HL-60 (cell line): Measurements from ENCODE around the gene CTNNA2.

Source experiments
- DNase-seq, 2 experiments: peaks; one replicate each; pipeline ENCODE4 v3.0.0-alpha.2; 2010 to 2020; ENCODE audit warnings: low read depth in 1 of 2, low spot score in 1 of 2
- H3K27ac ChIP-seq: fragments of 250-450 bp; sonication (Bioruptor Pico); replicated peaks from 2 replicates; pipeline ENCODE4 v1.5.1; 2020; ENCODE audit warnings: mild to moderate bottlenecking, moderate library complexity
- H3K27me3 ChIP-seq: fragments of 250-450 bp; sonication (Bioruptor Pico); 2 replicates; pipeline ENCODE4 v1.5.1; 2021; ENCODE audit warnings: mild to moderate bottlenecking, moderate library complexity; ENCODE audit not compliant: insufficient read depth, poor library complexity, severe bottlenecking
- H3K4me3 ChIP-seq: replicated peaks from 2 replicates; pipeline ENCODE4 v1.5.1; 2011; ENCODE audit warnings: mild to moderate bottlenecking, control low read depth, low read length; ENCODE audit not compliant: insufficient read depth
- CTCF ChIP-seq: IDR thresholded peaks from one replicate; pipeline ENCODE4 v1.5.1; 2011; ENCODE audit warnings: low read length, control low read depth, inconsistent platforms; ENCODE audit not compliant: insufficient read depth
- GABPA ChIP-seq: IDR thresholded peaks from 2 replicates; pipeline ENCODE4 v1.6.1; 2012; ENCODE audit warnings: low read depth
- POLR2AphosphoS5 ChIP-seq: IDR thresholded peaks from 2 replicates; pipeline ENCODE4 v1.6.1; 2012; ENCODE audit warnings: low read depth
- REST ChIP-seq: IDR thresholded peaks from 2 replicates; pipeline ENCODE4 v1.6.1; 2012; ENCODE audit warnings: low read depth; ENCODE audit not compliant: insufficient replicate concordance
- SPI1 ChIP-seq: IDR thresholded peaks from 2 replicates; pipeline ENCODE4 v1.6.1; 2012; ENCODE audit warnings: low read depth, mild to moderate bottlenecking, borderline replicate concordance

CTNNA2 gene

GRCh38 chr2:79906139-79906890 lies 393.5 kb downstream of the CTNNA2 start:
- no peak for DNase-seq
- H3K27me3 ChIP-seq, result no peaks in the 10 kb centered on the region
- TF ChIP-seq SPI1 (no peak), GABPA (no peak), REST (no peak), CTCF (no peak), POLR2AphosphoS5 (no peak)
- no peak overlapping the region for H3K4me3 ChIP-seq
- H3K27ac ChIP-seq, result no peak overlapping the region

GRCh38 chr2:79909521-79909920 lies 396.7 kb downstream of the CTNNA2 start:
- no peak overlapping the region for H3K4me3 ChIP-seq
- no peaks in the 10 kb centered on the region for H3K27me3 ChIP-seq
- no peak for TF ChIP-seq CTCF
- TF ChIP-seq GABPA, result no peak
- TF ChIP-seq REST, result no peak
- TF ChIP-seq POLR2AphosphoS5, result no peak
- TF ChIP-seq SPI1, result no peak

GRCh38 chr2:79910643-79911042 lies 397.8 kb downstream of the CTNNA2 start:
- TF ChIP-seq REST (no peak), SPI1 (no peak), CTCF (no peak)
- no peak overlapping the region for H3K27ac ChIP-seq
- DNase-seq, result no peak

More at GRCh38 chr2:79909521-79909920, 396.7 kb downstream of the CTNNA2 start:
- no peak overlapping the region for H3K27ac ChIP-seq
- DNase-seq, result no peak

More at GRCh38 chr2:79910643-79911042, 397.8 kb downstream of the CTNNA2 start:
- Histone ChIP-seq H3K27me3 (no peaks in the 10 kb centered on the region), H3K4me3 (no peak overlapping the region)
